Hematopoietic multipotent progenitor cell treated with erythropoietin and hydrocortisone succinate and interleukin-3 and kit ligand, for 17 days (in vitro differentiated cells): Measurements from ENCODE around the gene SHROOM2.

Source experiments
- DNase-seq: peaks from one replicate; pipeline ENCODE4 v3.0.0-alpha.2; 2015; ENCODE audit warnings: low spot score

SHROOM2 gene

DNA sequence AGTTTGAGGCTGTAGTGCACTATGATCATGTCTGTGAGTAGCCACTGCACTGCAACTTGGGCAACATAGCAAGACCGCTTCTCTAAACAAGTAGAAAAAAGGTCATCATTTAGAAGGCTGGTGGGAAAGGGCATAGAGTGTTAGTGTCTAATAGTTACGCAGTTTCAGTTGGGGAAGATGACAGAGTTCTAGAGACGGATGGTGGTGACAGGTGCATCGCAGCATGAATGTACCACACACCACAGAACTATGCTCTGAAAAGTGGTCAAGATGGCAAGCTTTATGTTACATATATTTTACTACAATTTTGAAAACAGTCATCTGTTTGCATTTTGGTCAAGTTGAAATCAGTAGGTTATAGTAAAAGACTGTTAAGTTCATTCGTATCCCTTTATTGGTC, 157.2 kb downstream of the SHROOM2 start:
- DNase-seq, result no peak

DNA sequence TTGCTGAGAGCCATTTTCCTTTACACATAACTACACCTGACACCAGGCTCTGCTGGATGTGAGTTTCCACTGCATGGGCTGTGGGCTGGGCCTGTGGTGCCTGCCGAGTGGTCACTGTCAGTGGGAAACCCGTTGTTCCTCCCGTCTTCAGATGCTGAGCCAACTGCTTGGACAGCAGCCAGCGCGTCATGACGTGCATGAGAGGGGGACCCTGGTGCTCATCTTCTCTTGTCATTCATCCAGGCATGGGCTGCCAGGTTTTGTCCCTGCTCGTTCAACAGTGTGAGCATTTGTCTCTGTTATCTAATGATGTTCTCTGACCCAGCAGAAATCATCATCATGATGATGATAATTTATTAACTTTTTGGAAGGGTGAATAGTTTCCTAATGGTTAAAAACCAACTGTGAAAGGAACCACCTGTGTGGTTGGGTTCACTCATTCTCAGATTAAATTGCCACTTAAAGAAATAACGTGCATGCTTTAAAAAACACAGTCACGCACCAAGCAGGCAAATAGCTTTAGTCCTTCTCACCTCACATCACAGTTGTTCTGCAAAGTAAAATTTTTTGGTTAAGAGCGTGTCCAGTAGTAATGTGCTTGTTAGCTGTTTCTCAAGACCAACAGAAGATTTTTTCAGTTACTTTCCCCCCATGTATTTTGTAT, 161.0 kb downstream of the SHROOM2 start:
- DNase-seq, result no peak

DNA sequence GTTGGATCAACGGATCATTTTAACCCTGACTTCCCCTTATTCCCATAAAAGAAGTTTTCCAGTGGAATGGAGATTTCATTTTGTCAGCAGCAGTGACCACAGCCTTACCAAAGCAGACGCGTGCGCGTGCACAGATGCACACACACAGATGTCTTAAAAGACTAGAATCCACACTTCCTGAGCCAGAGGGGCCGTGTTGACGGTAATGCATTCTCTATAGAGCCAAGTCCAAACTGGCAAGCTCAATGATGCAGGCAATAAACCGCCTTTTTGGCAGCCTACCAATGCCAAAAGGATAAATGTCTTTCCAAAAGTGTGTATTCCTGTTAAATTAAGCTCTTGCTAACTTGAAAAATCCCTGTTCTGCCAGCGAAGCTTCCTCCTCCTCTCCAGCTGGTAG, 162.2 kb downstream of the SHROOM2 start:
- no peak for DNase-seq

DNA sequence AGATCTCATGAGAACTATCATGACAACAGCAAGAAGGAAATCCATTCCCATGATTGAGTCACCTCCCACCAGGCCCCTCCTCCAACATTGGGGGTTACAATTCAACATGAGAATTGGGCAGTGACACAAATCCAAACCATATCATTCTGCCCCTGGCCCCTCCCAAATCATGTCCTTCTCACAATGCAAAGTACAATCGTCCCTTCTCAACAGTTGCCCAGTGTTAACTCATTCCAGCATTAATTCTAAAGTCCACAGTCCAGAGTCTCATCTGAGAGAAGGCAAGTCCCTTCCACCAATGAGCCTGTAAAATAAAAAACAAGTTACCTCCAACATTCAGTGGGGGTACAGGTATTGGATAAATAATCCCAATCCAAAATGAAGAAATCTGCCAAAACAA, 166.1 kb downstream of the SHROOM2 start:
- DNase-seq, result no peak

DNA sequence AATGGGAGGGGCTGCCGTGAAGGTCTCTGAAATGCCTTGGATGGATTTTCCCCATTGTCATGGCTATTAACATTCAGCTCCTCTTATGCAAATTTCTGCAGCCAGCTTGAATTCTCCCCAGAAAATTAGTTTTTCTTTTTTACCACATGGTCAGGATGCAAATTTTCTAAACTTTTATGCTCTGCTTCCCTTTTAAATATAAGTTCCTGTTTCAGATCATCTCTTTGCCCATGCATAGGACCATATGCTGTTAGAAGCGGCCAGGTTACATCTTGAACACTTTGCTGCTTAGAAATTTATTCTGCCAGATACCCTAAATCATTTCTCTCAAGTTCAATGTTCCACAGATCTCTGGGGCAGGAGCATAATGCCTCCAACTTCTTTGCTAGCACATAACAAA, 167.2 kb downstream of the SHROOM2 start:
- DNase-seq, result no peak

DNA sequence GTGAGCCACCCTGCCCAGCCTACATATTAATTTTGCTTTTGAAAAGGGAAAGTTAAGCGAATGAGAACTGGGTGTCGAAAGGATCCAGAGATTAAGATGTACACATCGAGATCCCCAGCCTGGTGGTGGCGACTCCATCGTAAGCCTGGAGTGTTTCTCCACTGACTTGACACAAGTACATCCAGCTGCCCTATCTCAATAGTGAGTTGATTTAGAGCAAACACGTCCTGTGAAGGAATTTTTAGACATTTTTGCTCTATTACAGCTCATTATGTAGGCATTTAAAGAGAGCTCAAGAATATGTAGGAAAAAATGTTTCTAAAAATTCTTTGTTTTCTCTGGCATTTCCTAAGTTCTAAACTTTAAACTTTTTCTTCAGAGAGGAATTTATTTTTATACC, 169.3 kb downstream of the SHROOM2 start:
- DNase-seq, result no peak

DNA sequence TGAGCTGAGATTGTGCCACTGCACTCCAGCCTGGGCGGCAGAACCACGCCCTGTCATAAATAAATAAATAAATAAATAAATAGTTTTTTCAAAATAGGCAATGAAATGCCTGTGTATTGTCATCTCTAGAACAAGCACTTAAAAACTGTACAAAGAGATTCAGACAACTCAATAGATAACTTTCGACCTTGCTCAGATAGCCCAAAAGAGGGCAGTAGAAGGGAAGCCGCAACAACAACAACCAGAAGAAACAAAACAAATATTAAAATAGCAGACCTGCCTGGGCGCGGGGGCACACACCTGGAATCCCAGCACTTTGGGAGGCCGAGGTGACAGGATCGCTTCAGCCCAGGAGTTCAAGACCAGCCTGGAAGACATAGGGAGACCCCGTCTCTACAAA, 171.5 kb downstream of the SHROOM2 start:
- DNase-seq, result no peak

DNA sequence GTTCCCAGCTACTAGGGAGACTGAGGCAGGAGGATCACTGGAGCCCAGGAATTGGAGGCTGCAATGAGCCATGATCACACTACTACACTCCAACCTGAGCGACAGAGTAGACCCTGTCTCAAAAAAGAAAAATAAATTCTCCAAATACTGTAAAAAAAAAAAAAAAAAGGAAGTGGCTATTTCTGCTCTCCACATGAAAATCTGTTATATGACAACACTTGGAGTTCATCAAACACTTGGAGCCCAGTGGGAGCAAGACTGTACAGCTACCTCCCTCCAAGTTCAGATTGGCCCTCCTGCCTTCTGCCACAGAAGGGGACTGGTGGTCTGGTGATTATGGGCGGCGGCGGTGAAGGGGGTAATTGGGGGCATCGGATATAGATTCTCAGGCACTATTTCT, 172.0 kb downstream of the SHROOM2 start:
- no peak for DNase-seq

DNA sequence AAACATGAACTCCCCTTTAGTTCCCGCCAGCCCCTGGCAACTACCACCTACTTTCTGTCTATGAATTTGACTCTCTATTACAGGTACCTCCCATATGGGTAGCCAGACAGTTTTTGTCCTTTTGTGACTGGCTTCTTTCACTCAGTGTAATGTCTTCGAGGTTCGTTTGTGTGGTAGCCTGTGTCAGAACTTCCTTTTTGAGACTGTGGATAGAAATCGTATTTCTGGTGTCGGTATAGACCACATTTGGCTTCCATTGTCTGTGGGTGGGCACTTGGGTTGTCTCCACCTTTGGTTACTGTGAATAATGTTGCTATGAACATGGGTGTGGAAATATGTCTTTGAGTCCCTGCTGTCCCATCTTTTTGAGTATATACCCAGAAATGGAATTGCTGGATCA, 175.5 kb downstream of the SHROOM2 start:
- no peak for DNase-seq

DNA sequence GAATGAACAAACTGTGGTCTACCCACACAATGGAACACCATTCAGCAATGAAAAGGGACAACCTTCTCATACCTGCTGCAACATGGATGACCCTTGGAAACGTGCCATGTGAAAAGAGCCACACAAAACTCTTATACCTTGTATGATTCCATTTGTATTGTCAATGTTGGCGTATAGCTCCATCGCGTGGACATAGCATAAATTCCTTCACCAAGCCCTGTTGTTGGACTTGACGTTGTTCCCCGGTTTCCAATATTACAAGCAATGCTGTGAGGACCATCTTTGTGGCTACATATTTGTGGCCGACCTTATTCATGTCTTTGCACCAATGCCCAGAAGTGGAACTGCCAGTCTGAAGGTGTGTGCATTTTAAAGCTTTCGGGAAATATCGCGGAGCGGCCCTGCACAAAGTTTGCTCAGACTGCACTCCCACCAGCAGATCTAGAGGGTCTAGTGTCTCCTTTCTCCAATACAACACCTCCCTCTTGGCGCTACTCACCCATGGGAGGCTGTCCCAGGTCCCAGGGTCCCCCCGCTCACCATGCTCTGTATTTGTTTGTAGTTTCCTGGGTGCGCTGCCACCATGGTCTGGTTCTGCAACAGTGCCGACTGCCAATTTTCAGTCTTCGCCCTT, 180.7 kb downstream of the SHROOM2 start, which contains the start of gene CLDN34:
TSS of gene CLDN34 (plus strand) at position 584 of the 634 bp plus-strand sequence. CDS start at position 584, 0 bp downstream.
- DNase-seq, result no peak

DNA sequence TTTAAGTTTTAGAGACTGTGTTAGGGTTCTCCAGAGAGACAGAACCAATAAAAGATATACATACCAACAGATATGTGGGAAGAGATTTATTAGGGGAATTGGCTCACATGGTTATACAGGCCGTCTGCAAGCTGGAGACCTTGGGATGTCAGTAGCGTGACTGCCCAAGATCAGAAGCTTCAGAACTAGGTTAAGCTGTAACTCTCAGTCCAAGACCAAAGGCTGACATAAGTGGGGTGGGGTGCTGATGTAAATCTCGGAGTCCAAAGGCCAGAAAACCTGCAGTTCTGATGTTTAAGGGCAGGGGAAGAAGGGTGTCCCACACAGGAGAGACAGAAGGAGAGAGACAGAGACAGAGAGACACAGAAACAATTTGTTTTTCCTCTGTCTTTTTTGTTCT, 191.4 kb downstream of the SHROOM2 start:
- no peak for DNase-seq

DNA sequence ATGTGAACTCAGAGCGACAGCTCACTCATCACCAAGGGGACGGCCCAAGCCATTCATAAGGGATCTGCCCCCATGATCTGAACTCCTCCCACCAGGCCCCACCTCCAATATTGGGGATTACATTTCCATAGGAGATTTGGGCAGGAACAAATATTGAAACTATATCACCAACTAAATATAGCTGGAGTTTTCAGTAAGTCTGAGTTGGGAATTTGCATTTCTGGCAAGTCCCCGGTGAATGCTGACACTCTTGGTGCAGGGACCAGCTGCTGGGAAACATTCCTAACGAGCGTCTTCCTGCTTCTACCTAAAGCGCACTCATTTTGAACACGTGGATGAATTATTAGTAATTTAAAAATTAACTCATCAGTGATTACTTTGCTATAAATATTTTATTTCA, 194.2 kb downstream of the SHROOM2 start:
- no peak for DNase-seq

DNA sequence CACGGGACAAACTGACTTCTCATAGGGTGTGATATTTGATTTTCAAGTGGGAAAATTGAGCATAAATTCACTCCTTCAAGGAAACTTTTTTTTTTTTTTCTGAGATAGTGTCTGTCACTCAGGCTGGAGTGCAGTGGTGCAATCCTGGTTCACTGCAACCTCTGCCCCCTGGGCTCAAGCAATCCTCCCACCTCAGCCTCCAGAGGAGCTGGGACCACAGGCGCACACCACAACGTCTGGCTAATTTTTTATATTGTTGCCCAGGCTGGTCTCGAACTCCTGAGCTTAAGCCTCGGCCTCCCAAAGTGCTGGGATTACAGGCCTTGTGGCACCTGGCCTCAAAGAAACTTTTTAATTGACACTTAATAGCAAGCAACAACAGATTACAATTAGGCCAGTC, 194.7 kb downstream of the SHROOM2 start:
- DNase-seq, result no peak

DNA sequence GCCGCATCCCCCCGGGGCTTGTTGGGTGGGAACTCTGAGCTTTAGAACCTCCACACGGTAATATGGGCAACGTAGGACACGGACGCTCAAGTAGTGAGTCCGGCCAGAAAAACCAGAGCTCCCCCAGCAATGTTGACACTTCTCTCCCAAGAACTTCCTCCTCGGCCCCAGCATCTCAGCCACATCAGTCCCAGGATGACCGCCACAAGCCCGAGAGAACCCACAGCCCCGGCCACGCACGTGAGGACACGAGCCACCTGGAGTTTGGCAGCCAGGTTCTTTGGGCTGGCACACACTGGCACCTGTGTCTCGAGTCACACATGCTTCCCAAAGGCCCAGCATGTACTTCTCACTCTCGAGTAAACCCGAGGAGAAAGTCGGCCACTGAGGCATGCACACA, 197.2 kb downstream of the SHROOM2 start:
- no peak for DNase-seq

DNA sequence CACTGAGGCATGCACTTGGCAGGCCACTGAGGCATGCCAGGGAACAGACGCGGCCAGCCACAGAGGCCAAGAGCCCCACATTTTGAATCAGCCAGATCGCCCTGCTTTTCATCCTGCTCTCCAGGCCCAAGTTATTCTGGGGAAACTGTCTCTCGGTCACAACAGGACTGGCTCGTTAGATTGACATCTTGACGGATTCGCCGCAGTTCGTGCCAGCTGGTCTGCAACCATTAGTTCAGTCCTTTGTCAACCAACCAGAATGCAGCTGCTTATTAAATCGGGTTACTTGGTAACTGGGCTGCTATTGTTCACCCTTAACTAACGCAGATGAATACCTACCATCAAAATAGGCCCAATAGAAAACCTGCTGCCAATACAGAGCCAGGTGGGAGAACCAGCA, 197.6 kb downstream of the SHROOM2 start:
- DNase-seq, result no peak

DNA sequence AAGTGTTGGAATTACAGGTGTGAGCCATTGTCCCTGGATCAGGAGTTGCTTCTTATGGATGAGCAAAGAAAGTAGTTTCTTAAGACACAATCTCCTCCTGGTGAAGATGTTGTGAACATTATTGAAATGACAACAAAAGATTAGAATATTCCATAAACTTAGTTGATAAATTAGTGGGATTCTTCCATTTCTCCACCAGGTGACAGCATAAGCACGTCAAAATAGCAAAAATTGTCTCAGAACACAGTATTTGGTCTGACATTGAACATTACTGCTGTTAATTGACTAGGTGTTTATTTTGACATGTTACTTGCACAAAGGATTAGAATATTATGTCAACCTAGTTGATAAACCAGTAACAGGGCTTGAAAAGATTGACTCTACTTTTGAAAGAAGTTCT, 202.5 kb downstream of the SHROOM2 start:
- peak; percentile 49 for DNase-seq

DNA sequence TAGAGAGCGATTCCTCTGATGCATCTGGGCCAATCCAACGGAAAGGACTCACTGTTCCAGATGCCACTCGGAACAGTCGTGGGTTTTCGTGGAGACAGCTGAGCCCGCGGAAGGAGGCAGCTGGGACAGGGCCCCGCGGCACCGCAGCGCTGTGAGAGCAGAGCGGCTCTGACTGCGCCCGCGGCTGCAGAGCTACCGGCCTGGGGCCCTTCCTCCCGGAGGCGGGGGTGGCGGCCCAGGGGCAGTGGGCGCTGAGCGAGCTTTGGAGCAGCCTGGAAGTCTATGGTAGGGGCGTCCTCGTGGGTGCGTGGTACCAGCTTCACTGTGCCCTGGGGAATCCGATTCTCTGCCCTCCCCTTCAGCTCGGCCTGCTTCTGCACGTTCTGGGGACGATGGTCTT, 205.8 kb downstream of the SHROOM2 start:
- DNase-seq, result no peak

DNA sequence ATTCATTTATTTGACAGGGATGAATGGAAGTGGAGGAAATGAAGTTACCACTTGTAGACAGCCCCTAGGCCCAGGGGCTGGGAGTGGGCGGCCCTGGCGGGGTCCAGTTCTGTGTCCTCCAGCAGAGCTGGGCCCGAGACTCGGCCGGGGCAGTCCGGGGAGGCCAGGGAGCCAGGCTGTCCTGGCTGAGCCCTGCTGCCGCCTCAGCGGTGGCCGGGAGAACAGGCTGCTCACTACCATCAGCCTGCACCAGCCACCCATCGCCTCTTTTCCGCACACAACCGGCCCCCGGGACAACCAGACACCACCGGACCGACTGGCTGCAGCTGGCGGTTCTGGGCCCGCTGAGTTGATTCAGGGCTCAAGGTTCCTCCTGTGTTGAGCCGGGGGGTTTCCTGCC, 206.5 kb downstream of the SHROOM2 start:
- no peak for DNase-seq

DNA sequence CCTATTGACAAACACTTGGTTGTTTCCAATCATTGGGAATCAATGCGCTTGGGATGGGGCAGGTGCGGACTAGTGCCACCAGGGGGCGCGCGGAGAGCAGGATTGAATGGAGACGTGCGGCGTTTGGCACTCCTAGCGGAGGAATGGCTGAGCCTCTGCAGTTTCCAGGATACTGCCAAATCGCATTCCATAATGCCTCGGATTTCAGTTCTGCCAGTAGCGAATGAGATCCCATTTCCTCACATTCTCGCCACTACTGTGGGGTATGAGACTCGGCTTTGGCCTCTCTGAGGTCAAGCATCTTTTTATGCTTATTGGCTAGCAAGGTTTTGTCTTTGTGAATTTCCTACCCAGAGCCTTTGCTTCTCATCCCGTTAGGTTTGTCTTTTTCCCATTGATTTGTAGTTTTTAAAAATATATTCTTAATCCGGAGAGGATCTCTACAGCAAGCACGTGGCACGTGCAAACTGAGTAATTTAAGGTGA, 209.7 kb downstream of the SHROOM2 start:
- peak; percentile 89 for DNase-seq

DNA sequence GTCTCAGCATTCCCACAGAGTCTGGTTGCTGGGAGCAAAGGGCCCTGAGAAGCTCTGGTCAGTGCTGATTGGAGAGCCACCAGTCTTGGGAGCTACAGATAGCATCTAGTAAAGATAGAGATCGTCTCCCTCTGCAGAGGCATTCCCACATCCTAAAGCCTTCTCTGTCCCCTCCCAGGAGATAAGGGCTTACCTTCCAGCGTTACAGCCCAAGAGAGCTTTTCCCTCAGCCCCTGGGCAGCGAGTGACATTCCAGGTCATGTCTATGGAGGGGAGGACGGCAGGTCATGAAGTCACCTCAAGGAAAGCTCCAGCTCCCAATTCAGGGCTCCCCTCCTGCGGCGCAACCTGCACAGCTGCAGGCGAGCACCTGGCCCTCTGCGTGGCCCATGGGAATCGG, 210.8 kb downstream of the SHROOM2 start:
- DNase-seq, result no peak

DNA sequence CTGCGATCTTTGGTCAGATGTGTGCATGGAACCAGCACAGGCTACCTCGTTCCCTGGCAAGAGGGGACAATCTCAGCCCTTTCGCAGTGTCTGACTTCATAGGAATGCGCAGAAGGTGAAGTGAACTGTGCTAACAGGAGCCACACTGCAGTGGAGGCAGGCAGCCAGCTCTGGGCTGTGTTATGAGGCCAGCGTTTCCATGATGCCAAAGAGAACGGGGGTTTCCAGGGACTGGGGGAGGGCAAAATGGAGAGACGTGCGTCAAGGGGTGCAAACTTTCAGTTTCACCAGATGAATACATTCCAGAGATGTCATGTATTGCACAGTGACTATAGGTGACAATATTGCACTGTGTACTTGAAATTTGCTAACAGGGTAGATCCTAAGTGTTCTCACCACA, 211.3 kb downstream of the SHROOM2 start:
- peak; percentile 3 for DNase-seq
